Measurements from ENCODE around the gene LMOD2.

LMOD2 gene

DNA sequence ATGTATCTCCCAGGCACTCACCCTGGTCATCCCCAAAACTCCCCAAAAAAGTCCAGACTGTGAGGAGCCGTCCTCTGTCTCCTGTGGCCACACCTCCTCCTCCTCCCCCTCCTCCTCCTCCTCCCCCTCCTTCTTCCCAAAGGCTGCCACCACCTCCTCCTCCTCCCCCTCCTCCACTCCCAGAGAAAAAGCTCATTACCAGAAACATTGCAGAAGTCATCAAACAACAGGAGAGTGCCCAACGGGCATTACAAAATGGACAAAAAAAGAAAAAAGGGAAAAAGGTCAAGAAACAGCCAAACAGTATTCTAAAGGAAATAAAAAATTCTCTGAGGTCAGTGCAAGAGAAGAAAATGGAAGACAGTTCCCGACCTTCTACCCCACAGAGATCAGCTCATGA, 7.1 kb downstream of the LMOD2 start:
- no peak overlapping the region for H3K9ac ChIP-seq
- no peak overlapping the region for H3K4me3 ChIP-seq (ENCODE audit: low read depth, low read length)
- no peaks in the 10 kb centered on the region for H3K9me3 ChIP-seq (ENCODE audit: control insufficient read depth, low read length)
- no peaks in the 10 kb centered on the region for H3K27me3 ChIP-seq (ENCODE audit: control insufficient read depth, insufficient read depth, low read length)
- no peak overlapping the region for H3K4me2 ChIP-seq (ENCODE audit: low read length)
- no peak overlapping the region for H3K27ac ChIP-seq
- no peak overlapping the region for H2AFZ ChIP-seq
- H3K79me2 ChIP-seq, result no peaks in the 10 kb centered on the region
- peaks cover 40% of the 10 kb centered on the region for H3K4me1 ChIP-seq
- no peaks in the 10 kb centered on the region for H3K36me3 ChIP-seq (ENCODE audit: control insufficient read depth, insufficient read depth, low read length)
- TF ChIP-seq, protein P1, sequence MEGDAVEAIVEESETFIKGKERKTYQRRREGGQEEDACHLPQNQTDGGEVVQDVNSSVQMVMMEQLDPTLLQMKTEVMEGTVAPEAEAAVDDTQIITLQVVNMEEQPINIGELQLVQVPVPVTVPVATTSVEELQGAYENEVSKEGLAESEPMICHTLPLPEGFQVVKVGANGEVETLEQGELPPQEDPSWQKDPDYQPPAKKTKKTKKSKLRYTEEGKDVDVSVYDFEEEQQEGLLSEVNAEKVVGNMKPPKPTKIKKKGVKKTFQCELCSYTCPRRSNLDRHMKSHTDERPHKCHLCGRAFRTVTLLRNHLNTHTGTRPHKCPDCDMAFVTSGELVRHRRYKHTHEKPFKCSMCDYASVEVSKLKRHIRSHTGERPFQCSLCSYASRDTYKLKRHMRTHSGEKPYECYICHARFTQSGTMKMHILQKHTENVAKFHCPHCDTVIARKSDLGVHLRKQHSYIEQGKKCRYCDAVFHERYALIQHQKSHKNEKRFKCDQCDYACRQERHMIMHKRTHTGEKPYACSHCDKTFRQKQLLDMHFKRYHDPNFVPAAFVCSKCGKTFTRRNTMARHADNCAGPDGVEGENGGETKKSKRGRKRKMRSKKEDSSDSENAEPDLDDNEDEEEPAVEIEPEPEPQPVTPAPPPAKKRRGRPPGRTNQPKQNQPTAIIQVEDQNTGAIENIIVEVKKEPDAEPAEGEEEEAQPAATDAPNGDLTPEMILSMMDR (IDR thresholded peaks at IDR 0.05), result no peak

DNA sequence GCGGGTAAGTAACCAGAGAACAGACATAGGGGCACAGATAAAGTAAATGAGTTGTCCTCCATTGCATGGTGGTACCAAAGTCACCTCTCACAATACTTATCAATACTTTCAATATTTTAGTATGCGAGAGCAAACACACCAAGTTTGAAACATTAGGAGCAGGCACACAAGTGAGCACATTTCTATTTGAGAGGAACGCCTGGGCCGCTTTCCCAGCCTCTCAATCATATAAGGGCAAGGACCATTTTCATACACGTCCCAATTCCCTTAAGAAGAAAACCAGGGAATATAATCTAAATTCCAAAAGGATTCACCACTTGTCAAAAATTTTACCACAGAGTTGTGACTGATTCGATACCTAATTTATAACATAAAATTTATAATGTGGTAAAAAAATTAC, 7.5 kb downstream of the LMOD2 start:
- Histone ChIP-seq H3K9ac (no peak overlapping the region), H3K27ac (no peak overlapping the region), H3K79me2 (no peaks in the 10 kb centered on the region), H2AFZ (no peak overlapping the region), H3K9me3 (ENCODE audit: control insufficient read depth, low read length) (no peaks in the 10 kb centered on the region), H3K4me1 (peaks cover 40% of the 10 kb centered on the region), H3K4me2 (ENCODE audit: low read length) (no peak overlapping the region), H3K36me3 (ENCODE audit: control insufficient read depth, insufficient read depth, low read length) (no peaks in the 10 kb centered on the region), H3K4me3 (ENCODE audit: low read depth, low read length) (no peak overlapping the region), H3K27me3 (ENCODE audit: control insufficient read depth, insufficient read depth, low read length) (no peaks in the 10 kb centered on the region)
- TF ChIP-seq, protein P1 (IDR thresholded peaks at IDR 0.05), result no peak

DNA sequence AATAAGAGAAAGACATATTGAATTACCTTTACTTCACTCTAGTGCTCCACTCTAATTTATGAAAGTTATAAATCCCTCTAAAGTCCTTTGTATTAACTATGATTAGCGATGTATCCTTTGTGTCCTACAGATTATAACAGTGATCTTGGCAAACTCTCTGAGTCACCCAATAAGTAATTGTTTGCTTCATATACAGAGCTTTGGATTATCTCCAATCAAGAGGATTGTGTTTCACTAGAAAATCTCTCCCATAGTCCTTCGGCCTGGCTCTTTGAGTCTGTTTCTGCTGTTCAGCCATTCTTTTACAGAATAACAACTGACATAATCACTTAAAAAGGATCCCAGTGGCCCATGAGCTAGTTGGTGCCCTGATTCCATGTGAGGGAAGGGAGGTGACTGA, 9.5 kb downstream of the LMOD2 start:
- Histone ChIP-seq H3K27me3 (ENCODE audit: control insufficient read depth, insufficient read depth, low read length) (no peaks in the 10 kb centered on the region), H3K4me3 (ENCODE audit: low read depth, low read length) (no peak overlapping the region), H3K36me3 (ENCODE audit: control insufficient read depth, insufficient read depth, low read length) (no peaks in the 10 kb centered on the region)

DNA sequence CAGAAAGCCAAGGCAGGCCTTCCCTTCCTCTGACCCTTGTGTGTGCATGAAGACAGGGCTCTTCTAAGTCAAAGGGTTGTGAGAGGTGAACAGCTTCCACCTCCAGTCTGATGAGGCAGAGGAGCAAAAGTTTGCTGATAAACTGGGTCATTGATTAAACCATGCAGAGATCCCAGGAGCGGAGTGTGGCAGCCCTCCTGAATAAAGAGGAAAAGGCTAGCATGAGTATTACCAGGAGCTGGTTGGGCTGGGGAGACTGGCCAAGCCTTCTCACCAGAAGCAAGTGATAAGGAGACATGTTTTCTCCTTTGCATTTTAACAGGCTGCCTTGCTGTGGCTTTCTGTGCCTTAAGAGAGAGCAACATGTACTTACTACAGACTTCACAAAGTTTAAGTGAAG, 10.2 kb downstream of the LMOD2 start:
- no peaks in the 10 kb centered on the region for H3K27me3 ChIP-seq (ENCODE audit: control insufficient read depth, insufficient read depth, low read length)
- H3K4me1 ChIP-seq, result peaks cover 31% of the 10 kb centered on the region
- TF ChIP-seq, protein P1 (IDR thresholded peaks at IDR 0.05), result no peak
- H3K9ac ChIP-seq, result no peak overlapping the region
- no peak overlapping the region for H3K4me2 ChIP-seq (ENCODE audit: low read length)
- no peaks in the 10 kb centered on the region for H3K79me2 ChIP-seq
- no peak overlapping the region for H3K4me3 ChIP-seq (ENCODE audit: low read depth, low read length)
- no peaks in the 10 kb centered on the region for H3K36me3 ChIP-seq (ENCODE audit: control insufficient read depth, insufficient read depth, low read length)
- H3K27ac ChIP-seq, result peak overlapping the region; percentile 11
- H2AFZ ChIP-seq, result peak overlapping the region; percentile 64
- H3K9me3 ChIP-seq (ENCODE audit: control insufficient read depth, low read length), result no peaks in the 10 kb centered on the region

More for the DNA sequence above, 9.5 kb downstream of the LMOD2 start:
- Histone ChIP-seq H3K9ac (no peak overlapping the region), H3K9me3 (ENCODE audit: control insufficient read depth, low read length) (no peaks in the 10 kb centered on the region), H3K27ac (peak overlapping the region; percentile 11), H3K4me2 (ENCODE audit: low read length) (no peak overlapping the region), H2AFZ (peak overlapping the region; percentile 64), H3K79me2 (no peaks in the 10 kb centered on the region), H3K4me1 (peaks cover 38% of the 10 kb centered on the region)
- TF ChIP-seq, protein P1 (IDR thresholded peaks at IDR 0.05), result no peak

DNA sequence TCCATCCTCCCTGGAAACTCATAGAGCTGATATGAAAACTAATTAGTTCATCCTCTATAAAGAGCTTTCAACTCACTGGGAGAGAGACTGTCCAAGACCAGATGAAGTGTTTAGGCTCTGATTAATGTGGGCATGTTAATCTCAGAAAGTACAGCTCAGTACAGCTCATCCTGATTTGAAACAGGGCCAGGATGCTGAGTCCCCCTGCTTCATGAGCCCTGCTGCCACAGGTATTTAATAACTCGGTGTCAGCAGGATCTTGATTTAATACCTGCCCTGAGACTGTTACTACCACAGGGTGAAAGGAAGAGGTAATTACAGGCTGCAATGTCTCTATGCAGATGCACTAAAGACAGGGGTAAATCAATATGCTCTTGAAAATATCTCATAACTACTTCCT, 10.8 kb downstream of the LMOD2 start:
- TF ChIP-seq, protein P1 (IDR thresholded peaks at IDR 0.05), result no peak
- Histone ChIP-seq H3K27ac (peak overlapping the region; percentile 11), H3K4me3 (ENCODE audit: low read depth, low read length) (no peak overlapping the region), H2AFZ (no peak overlapping the region), H3K79me2 (no peaks in the 10 kb centered on the region), H3K27me3 (ENCODE audit: control insufficient read depth, insufficient read depth, low read length) (no peaks in the 10 kb centered on the region), H3K36me3 (ENCODE audit: control insufficient read depth, insufficient read depth, low read length) (no peaks in the 10 kb centered on the region), H3K4me2 (ENCODE audit: low read length) (no peak overlapping the region), H3K4me1 (peaks cover 27% of the 10 kb centered on the region), H3K9me3 (ENCODE audit: control insufficient read depth, low read length) (no peaks in the 10 kb centered on the region), H3K9ac (no peak overlapping the region)

Measured in parathyroid adenoma (tissue), 2 donors.